ENCODE measurements around the gene LPAR1. TPM values are rescaled to one million over a fixed set of nuclear protein-coding genes. Genes with fewer than 3 reads are reported as not detected.
"Not testable (repeated sequence)": the region's sequence is repeated elsewhere in the genome, so short reads cannot be mapped to it uniquely, and the experiment has no call there.

The LPAR1 gene
- total RNA-seq, 1 experiment from 2014 or later, result 28.3 TPM

DNA sequence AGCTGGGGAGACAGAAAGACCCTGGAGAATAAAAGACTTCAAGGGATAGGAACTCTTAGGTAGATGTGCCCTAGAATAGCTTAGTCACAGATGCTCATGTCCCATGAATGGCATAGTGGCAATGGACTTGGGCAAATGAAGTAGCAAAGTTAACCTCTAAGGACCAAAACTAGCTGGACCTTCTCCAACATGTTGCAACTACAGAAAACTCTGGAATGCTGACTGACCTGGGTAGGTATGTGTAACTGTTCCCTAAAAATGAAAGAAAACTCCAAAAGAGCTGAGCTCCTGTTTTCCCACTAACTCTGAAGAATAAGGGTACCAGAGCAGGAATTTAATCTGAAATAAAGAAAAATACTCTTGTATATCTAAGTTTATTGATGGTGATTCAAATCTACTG, 12.5 kb upstream of the LPAR1 start:
- Histone ChIP-seq H3K27me3 (replicated peaks; ENCODE audit: insufficient read depth, low read depth, low read length, poor library complexity) (no peaks in the 10 kb centered on the region), H3K9me3 (ENCODE audit: low read depth, low read length, poor library complexity, severe bottlenecking) (no peaks in the 10 kb centered on the region), H3K27ac (ENCODE audit: low read depth, low read length, poor library complexity, severe bottlenecking) (no peak overlapping the region), H3K36me3 (ENCODE audit: insufficient read depth, low read length, poor library complexity, severe bottlenecking) (no peaks in the 10 kb centered on the region), H3K4me1 (ENCODE audit: insufficient read depth, low read length, poor library complexity, severe bottlenecking) (no peaks in the 10 kb centered on the region), H3K4me3 (ENCODE audit: low read depth, low read length, poor library complexity, severe bottlenecking) (no peak overlapping the region)
- intact Hi-C loops (cut with micrococcal nuclease; ENCODE audit: unreplicated experiment), result no loop called here
- BruUV-seq (replicated peaks), result no TSS peak
- ChIA-PET CTCF (no interaction called here), POLR2A (ENCODE audit: low non-redundant PET) (interaction anchor here (0.6 kb wide), 1 partner anchor 472 kb away, joined by 3 read pairs; no protein-coding TSS in a partner anchor)
- DNase-seq (ENCODE audit: low spot score), result no peak
- TF ChIP-seq, protein P1, sequence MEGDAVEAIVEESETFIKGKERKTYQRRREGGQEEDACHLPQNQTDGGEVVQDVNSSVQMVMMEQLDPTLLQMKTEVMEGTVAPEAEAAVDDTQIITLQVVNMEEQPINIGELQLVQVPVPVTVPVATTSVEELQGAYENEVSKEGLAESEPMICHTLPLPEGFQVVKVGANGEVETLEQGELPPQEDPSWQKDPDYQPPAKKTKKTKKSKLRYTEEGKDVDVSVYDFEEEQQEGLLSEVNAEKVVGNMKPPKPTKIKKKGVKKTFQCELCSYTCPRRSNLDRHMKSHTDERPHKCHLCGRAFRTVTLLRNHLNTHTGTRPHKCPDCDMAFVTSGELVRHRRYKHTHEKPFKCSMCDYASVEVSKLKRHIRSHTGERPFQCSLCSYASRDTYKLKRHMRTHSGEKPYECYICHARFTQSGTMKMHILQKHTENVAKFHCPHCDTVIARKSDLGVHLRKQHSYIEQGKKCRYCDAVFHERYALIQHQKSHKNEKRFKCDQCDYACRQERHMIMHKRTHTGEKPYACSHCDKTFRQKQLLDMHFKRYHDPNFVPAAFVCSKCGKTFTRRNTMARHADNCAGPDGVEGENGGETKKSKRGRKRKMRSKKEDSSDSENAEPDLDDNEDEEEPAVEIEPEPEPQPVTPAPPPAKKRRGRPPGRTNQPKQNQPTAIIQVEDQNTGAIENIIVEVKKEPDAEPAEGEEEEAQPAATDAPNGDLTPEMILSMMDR (conservative IDR thresholded peaks at IDR 0.05; ENCODE audit: low read depth, low read length), result no peak
- no peak for TF ChIP-seq EZH2 (IDR thresholded peaks at IDR 0.05; ENCODE audit: borderline replicate concordance, low read depth, low read length, poor library complexity, severe bottlenecking)

DNA sequence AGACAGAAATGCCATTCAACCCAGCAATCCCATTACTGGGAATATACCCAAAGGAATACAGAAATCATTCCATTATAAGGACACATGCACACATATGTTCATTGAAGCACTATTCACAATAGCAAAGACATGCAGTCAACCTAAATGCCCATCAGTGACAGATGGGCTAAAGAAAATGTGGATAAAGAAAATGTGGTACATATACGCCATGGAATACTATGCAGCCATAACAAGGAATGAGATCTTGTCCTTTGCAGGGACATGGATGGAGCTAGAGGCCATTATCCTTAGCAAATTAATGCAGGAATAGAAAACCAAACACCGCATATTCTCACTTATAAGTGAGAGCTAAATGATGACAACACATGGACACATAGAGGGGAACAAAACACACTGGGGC, 9.0 kb upstream of the LPAR1 start:
- H3K27ac ChIP-seq (ENCODE audit: low read depth, low read length, poor library complexity, severe bottlenecking); POLR2A ChIA-PET (ENCODE audit: low non-redundant PET); intact Hi-C loops (cut with micrococcal nuclease; ENCODE audit: unreplicated experiment): not testable (repeated sequence)

DNA sequence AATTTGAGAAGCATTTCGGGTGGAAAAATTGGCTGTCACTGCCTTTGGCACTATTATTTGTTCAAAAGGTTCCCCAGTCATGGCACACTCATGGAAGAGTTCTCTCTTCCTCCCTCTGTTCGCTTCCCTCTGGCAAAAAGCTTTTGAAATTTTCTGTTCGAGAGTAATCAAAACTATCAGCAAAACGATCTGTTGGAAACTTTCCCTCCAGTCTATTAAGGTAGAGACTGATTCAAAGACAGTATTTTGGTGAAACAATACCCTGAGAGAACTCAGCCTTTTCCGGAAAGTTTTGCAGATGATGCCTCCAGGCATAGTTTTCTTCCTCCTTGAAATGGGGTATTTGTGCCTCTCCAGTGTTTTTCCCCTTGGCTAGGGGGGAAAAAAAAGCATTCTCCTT, 3.6 kb upstream of the LPAR1 start:
- ChIA-PET POLR2A (ENCODE audit: low non-redundant PET) (no interaction called here), CTCF (no interaction called here)
- intact Hi-C loops (cut with micrococcal nuclease; ENCODE audit: unreplicated experiment), result no loop called here
- TF ChIP-seq, protein P1 (conservative IDR thresholded peaks at IDR 0.05; ENCODE audit: low read depth, low read length), result no peak
- no peak for TF ChIP-seq EZH2 (IDR thresholded peaks at IDR 0.05; ENCODE audit: borderline replicate concordance, low read depth, low read length, poor library complexity, severe bottlenecking)
- no TSS peak for BruUV-seq (replicated peaks)
- H3K4me1 ChIP-seq (ENCODE audit: insufficient read depth, low read length, poor library complexity, severe bottlenecking), result no peaks in the 10 kb centered on the region
- H3K36me3 ChIP-seq (ENCODE audit: insufficient read depth, low read length, poor library complexity, severe bottlenecking), result no peaks in the 10 kb centered on the region
- no peaks in the 10 kb centered on the region for H3K27me3 ChIP-seq (replicated peaks; ENCODE audit: insufficient read depth, low read depth, low read length, poor library complexity)
- no peak overlapping the region for H3K27ac ChIP-seq (ENCODE audit: low read depth, low read length, poor library complexity, severe bottlenecking)
- H3K9me3 ChIP-seq (ENCODE audit: low read depth, low read length, poor library complexity, severe bottlenecking), result no peaks in the 10 kb centered on the region
- no peak for DNase-seq (ENCODE audit: low spot score)
- no peak overlapping the region for H3K4me3 ChIP-seq (ENCODE audit: low read depth, low read length, poor library complexity, severe bottlenecking)

More for the DNA sequence above, 9.0 kb upstream of the LPAR1 start:
- H3K4me3 ChIP-seq (ENCODE audit: low read depth, low read length, poor library complexity, severe bottlenecking); BruUV-seq (replicated peaks); H3K4me1 ChIP-seq (ENCODE audit: insufficient read depth, low read length, poor library complexity, severe bottlenecking); H3K36me3 ChIP-seq (ENCODE audit: insufficient read depth, low read length, poor library complexity, severe bottlenecking); CTCF ChIA-PET; H3K27me3 ChIP-seq (replicated peaks; ENCODE audit: insufficient read depth, low read depth, low read length, poor library complexity); DNase-seq (ENCODE audit: low spot score); H3K9me3 ChIP-seq (ENCODE audit: low read depth, low read length, poor library complexity, severe bottlenecking): not testable (repeated sequence)

DNA sequence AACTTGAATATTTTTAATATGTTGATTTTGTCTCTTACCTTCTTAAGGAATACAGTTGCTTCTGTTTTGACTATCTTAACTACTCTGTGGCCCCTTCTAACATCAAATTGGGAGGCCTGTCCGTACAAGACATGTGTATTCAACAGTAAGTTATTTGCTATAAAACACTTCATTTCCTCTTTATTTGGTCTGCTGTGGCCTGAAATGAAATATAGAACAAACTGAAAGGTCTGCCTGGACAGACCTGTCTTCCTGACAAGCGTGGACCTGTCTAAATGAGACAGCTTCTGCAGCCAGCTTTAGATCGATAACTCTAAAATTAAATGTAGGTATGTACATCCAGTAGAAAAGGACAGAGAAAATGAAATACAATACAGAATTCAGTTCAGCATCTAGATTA, 2.2 kb upstream of the LPAR1 start:
- Histone ChIP-seq H3K36me3 (ENCODE audit: insufficient read depth, low read length, poor library complexity, severe bottlenecking) (no peaks in the 10 kb centered on the region), H3K9me3 (ENCODE audit: low read depth, low read length, poor library complexity, severe bottlenecking) (no peaks in the 10 kb centered on the region), H3K27me3 (replicated peaks; ENCODE audit: insufficient read depth, low read depth, low read length, poor library complexity) (no peaks in the 10 kb centered on the region), H3K4me1 (ENCODE audit: insufficient read depth, low read length, poor library complexity, severe bottlenecking) (peaks cover 9% of the 10 kb centered on the region), H3K27ac (ENCODE audit: low read depth, low read length, poor library complexity, severe bottlenecking) (no peak overlapping the region), H3K4me3 (ENCODE audit: low read depth, low read length, poor library complexity, severe bottlenecking) (no peak overlapping the region)
- ChIA-PET POLR2A (ENCODE audit: low non-redundant PET) (no interaction called here), CTCF (no interaction called here)
- intact Hi-C loops (cut with micrococcal nuclease; ENCODE audit: unreplicated experiment), result no loop called here
- no peak for DNase-seq (ENCODE audit: low spot score)
- no peak for TF ChIP-seq EZH2 (IDR thresholded peaks at IDR 0.05; ENCODE audit: borderline replicate concordance, low read depth, low read length, poor library complexity, severe bottlenecking)
- TF ChIP-seq, protein P1 (conservative IDR thresholded peaks at IDR 0.05; ENCODE audit: low read depth, low read length), result no peak
- no TSS peak for BruUV-seq (replicated peaks)

Measured in A673 (cell line).